ENCODE data around the gene ACTR1B. TPM values are rescaled to one million over a fixed set of nuclear protein-coding genes. Genes with fewer than 3 reads are reported as not detected.

Gene ACTR1B
- total and polyA plus RNA-seq, 2 donors (not counting 3 experiments of a cell fraction or from before 2014, with no cell fraction given): 49.8 to 60.9 TPM

DNA sequence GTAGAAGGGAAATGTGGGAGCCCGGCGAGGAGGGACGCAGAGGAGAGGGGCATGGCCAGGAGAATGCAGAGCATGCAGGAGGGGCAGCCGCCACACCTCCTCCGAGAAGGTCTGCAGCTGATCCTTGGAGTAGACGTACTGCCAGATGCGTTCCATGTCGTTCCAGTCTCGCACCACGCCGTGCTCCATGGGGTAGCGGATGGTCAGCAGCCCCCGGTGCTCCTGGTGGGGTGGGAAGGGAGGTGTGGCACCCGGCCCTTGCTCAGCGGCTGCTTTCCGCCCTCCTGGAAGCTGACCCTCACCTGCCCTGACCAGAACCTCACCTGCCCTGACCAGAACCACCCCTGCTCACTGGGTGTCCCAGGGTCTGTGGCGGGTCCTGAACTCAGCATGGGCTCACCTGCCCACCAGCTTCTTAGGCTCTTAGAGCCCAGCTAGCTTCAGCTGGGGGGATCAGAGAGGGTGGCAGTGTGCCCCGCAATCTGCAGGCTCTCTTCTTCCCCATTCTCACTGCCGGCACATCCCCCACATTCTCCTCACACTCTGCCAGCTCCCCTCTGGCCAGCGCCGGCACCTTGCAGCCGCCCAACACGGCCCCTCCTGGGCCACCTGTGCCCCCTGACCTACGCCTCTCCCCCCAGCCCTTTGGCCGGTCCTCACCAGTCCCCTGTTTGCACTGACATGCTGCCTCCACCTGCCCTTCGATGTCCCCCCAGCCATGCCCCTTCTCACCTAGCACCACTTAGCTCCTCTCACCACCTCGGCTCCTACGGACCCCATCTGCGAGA lies 4.4 kb downstream of the ACTR1B start:
- CTCF ChIA-PET: interaction anchor here (1.4 to 6.3 kb wide), 3 partner anchors 14 to 69 kb away, joined by 4 to 51 read pairs (median 45); partner anchors contain the start of gene COX5B
- TF ChIP-seq POLR2A (IDR thresholded peaks at IDR 0.05; ENCODE audit: low read depth, low read length): no peak
- BruUV-seq (replicated peaks): no TSS peak
- no peak overlapping the region for H2AFZ ChIP-seq (ENCODE audit: low read depth, low read length)
- H3K9me3 ChIP-seq (replicated peaks; ENCODE audit: control insufficient read depth, insufficient read depth, low read length): no peaks in the 10 kb centered on the region
- dilution Hi-C loops (cut with MboI; ENCODE audit: extremely low pct_ligation_motif_present, low sequenced_read_pairs): no loop called here
- H3K4me3 ChIP-seq (replicated peaks in 1 of 3; ENCODE audit: insufficient read depth in 1 of 3, low read depth in 1 of 3, low read length in 3 of 3): no peak overlapping the region
- H3K79me2 ChIP-seq (ENCODE audit: control insufficient read depth, insufficient read depth, low read length): peaks cover 13% of the 10 kb centered on the region
- no peaks in the 10 kb centered on the region for H3K9me1 ChIP-seq (replicated peaks; ENCODE audit: control insufficient read depth, extremely low read depth, insufficient read depth, low read length)
- no peaks in the 10 kb centered on the region for H4K20me1 ChIP-seq (replicated peaks; ENCODE audit: control insufficient read depth, extremely low read depth, insufficient read depth, low read length)
- DNase-seq (ENCODE audit: low read depth, low spot score) (no peak), FAIRE-seq (no peak)
- intact Hi-C loops (cut with micrococcal nuclease): no loop called here
- H3K9ac ChIP-seq (replicated peaks; ENCODE audit: extremely low read depth, insufficient read depth, low read length): no peak overlapping the region
- no peaks in the 10 kb centered on the region for H3K27me3 ChIP-seq (ENCODE audit: control insufficient read depth in 2 of 2, insufficient read depth in 2 of 2, low read length in 2 of 2)
- peaks cover 0 to 19% of the 10 kb centered on the region in 2 experiments for H3K36me3 ChIP-seq (ENCODE audit: control insufficient read depth in 2 of 2, extremely low read depth in 1 of 2, insufficient read depth in 2 of 2, low read length in 2 of 2)
- H3K27ac ChIP-seq (ENCODE audit: insufficient read depth, low read depth, low read length): no peak overlapping the region
- POLR2A ChIA-PET: no interaction called here
- H3K4me2 ChIP-seq (ENCODE audit: insufficient read depth, low read length): no peak overlapping the region
- peaks cover 18% of the 10 kb centered on the region for H3K4me1 ChIP-seq (ENCODE audit: control insufficient read depth, extremely low read depth, insufficient read depth, low read length)

DNA sequence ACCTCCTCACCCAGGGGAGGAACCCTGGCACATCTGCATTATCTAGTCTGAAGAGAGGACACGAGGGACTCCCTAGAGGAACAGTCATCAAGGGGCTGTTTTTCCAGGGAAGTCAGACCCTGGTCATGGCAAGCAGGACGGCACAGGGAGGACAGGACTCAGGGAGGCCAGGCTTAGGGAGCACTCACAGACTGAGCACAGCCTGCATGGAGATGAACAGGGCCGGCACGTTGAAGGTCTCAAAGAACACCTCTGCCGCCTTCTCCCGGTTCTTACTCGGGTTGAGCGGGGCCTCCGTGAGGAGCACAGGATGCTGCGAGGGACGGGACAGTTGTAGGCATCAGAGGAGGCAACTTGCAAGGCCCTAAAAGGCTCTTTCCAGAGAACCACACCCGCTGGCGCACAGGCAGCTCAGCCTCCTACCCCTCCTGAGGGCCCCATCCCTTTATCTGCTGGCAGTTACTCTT lies 5.1 kb downstream of the ACTR1B start:
- CTCF ChIA-PET: no interaction called here
- dilution Hi-C loops (cut with MboI; ENCODE audit: extremely low pct_ligation_motif_present, low sequenced_read_pairs) (no loop called here), intact Hi-C loops (cut with micrococcal nuclease) (no loop called here)
- peaks cover 13% of the 10 kb centered on the region for H3K79me2 ChIP-seq (ENCODE audit: control insufficient read depth, insufficient read depth, low read length)
- no peak overlapping the region for H3K4me2 ChIP-seq (ENCODE audit: insufficient read depth, low read length)
- H3K27me3 ChIP-seq (ENCODE audit: control insufficient read depth in 2 of 2, insufficient read depth in 2 of 2, low read length in 2 of 2): no peaks in the 10 kb centered on the region
- TF ChIP-seq POLR2A (IDR thresholded peaks at IDR 0.05; ENCODE audit: low read depth, low read length) (no peak), POLR2AphosphoS5 (IDR thresholded peaks at IDR 0.05; ENCODE audit: insufficient read depth, low read depth, low read length) (no peak), EZH2 (IDR thresholded peaks at IDR 0.05; ENCODE audit: borderline replicate concordance, low read depth, low read length, severe bottlenecking) (no peak), MYC (IDR thresholded peaks at IDR 0.05; ENCODE audit: low read depth, low read length) (no peak), GATA2 (IDR thresholded peaks at IDR 0.05; ENCODE audit: insufficient read depth, insufficient read length, low read depth, low read length) (no peak), JUN (IDR thresholded peaks at IDR 0.05; ENCODE audit: borderline replicate concordance, insufficient read depth, insufficient read length, low read depth) (no peak), FOS (IDR thresholded peaks at IDR 0.05; ENCODE audit: borderline replicate concordance, insufficient read depth, low read length) (no peak)
- TF ChIP-seq, protein P1, sequence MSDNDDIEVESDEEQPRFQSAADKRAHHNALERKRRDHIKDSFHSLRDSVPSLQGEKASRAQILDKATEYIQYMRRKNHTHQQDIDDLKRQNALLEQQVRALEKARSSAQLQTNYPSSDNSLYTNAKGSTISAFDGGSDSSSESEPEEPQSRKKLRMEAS (IDR thresholded peaks at IDR 0.05; ENCODE audit: insufficient read depth, insufficient read length): no peak
- TF ChIP-seq, protein P2, sequence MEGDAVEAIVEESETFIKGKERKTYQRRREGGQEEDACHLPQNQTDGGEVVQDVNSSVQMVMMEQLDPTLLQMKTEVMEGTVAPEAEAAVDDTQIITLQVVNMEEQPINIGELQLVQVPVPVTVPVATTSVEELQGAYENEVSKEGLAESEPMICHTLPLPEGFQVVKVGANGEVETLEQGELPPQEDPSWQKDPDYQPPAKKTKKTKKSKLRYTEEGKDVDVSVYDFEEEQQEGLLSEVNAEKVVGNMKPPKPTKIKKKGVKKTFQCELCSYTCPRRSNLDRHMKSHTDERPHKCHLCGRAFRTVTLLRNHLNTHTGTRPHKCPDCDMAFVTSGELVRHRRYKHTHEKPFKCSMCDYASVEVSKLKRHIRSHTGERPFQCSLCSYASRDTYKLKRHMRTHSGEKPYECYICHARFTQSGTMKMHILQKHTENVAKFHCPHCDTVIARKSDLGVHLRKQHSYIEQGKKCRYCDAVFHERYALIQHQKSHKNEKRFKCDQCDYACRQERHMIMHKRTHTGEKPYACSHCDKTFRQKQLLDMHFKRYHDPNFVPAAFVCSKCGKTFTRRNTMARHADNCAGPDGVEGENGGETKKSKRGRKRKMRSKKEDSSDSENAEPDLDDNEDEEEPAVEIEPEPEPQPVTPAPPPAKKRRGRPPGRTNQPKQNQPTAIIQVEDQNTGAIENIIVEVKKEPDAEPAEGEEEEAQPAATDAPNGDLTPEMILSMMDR (IDR thresholded peaks at IDR 0.05; ENCODE audit: extremely low read depth in 1 of 2, insufficient read depth in 1 of 2, low read depth in 1 of 2, low read length in 2 of 2): no peak
- H3K36me3 ChIP-seq (ENCODE audit: control insufficient read depth in 2 of 2, extremely low read depth in 1 of 2, insufficient read depth in 2 of 2, low read length in 2 of 2): peaks cover 0 to 20% of the 10 kb centered on the region in 2 experiments
- BruUV-seq (replicated peaks): no TSS peak
- no peak overlapping the region for H3K4me3 ChIP-seq (replicated peaks in 1 of 3; ENCODE audit: insufficient read depth in 1 of 3, low read depth in 1 of 3, low read length in 3 of 3)
- H2AFZ ChIP-seq (ENCODE audit: low read depth, low read length): no peak overlapping the region
- POLR2A ChIA-PET: no interaction called here
- peaks cover 18% of the 10 kb centered on the region for H3K4me1 ChIP-seq (ENCODE audit: control insufficient read depth, extremely low read depth, insufficient read depth, low read length)
- FAIRE-seq (no peak), DNase-seq (ENCODE audit: low read depth, low spot score) (no peak)
- no peaks in the 10 kb centered on the region for H3K9me1 ChIP-seq (replicated peaks; ENCODE audit: control insufficient read depth, extremely low read depth, insufficient read depth, low read length)
- H3K27ac ChIP-seq (ENCODE audit: insufficient read depth, low read depth, low read length): no peak overlapping the region
- H3K9me3 ChIP-seq (replicated peaks; ENCODE audit: control insufficient read depth, insufficient read depth, low read length): no peaks in the 10 kb centered on the region
- H4K20me1 ChIP-seq (replicated peaks; ENCODE audit: control insufficient read depth, extremely low read depth, insufficient read depth, low read length): no peaks in the 10 kb centered on the region
- H3K9ac ChIP-seq (replicated peaks; ENCODE audit: extremely low read depth, insufficient read depth, low read length): no peak overlapping the region
